ENCODE results near the gene SLC6A19.

GRCh38 chr5:1219768-1220100 is 18.3 kb downstream of the SLC6A19 start:
- no peak for TF ChIP-seq MYC (CRISPR knock-in tag; IDR thresholded peaks at IDR 0.05; ENCODE audit: borderline replicate concordance)
- no peak for TF ChIP-seq PATZ1 (CRISPR knock-in tag; IDR thresholded peaks at IDR 0.05)
- no peak for TF ChIP-seq CTCF (CRISPR knock-in tag; IDR thresholded peaks at IDR 0.05)
- no peak for TF ChIP-seq MAX (IDR thresholded peaks at IDR 0.05)

All from HepG2 (cell line).